ENCODE results near the gene TLE1.

GRCh38 chr9:81666123-81666522 lies 23.2 kb downstream of the TLE1 start:
- TF ChIP-seq EZH2 (IDR thresholded peaks at IDR 0.05) (no peak), POLR2AphosphoS5 (IDR thresholded peaks at IDR 0.05; ENCODE audit: borderline replicate concordance, low read depth, low read length) (no peak), FOXP2 (optimal IDR thresholded peaks at IDR 0.05; ENCODE audit: control extremely low read depth, extremely low read length, insufficient read depth) (no peak)
